NCI-H2171 treated with DMSO at 0.1 percent for 48 hours (cell line): ENCODE data around the gene ZNRF2.
"Not testable (repeated sequence)": the region's sequence is repeated elsewhere in the genome, so short reads cannot be mapped to it uniquely, and the experiment has no call there.

Experiments used
- DNase-seq: peaks from one replicate; lab custom pipeline; 2025; lab: John Stamatoyannopoulos, UW

The ZNRF2 gene

DNA sequence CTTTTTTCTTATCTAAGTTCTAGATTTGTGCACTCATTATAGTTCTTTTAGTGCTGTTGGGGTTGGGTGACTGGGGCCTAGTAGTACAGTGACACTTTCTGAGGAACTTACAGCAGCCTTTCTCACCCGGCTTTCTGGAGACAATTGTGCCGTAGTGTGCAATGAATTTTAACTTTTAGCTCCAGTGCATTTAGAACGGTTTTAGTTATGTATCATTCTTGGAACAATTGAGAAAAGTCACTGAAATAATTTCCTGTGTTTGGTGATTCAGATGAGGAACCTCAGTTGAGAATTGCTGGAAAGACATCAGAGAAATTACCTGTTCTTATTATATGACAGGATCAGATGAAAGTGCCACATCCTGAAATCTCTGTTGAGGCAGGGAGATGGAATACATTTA, 3.2 kb downstream of the ZNRF2 start:
- DNase-seq: not testable (repeated sequence)

DNA sequence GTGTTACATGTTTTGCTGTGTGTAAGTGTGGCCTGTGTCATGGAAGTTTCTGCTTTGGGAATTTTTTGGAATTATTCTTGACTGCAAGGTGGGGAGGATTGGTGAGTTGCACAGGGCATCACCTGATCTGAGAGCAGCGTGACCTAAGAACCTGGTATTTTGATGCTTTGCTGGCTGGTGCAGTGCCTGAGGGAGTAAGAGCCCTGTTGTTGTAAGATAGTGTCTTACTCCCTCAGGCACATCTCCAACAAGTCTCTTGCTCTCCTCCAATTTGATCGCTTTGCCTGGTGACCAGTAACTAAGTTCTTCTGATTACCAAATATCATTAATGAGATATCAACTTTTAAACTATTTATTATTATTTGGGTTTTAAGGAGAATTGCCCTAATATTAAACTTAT, 5.2 kb downstream of the ZNRF2 start:
- not testable (repeated sequence) for DNase-seq

- DNase-seq: not testable (repeated sequence)
These were observed 5.9 kb downstream of the ZNRF2 start for GRCh38 chr7:30290317-30290716.

DNA sequence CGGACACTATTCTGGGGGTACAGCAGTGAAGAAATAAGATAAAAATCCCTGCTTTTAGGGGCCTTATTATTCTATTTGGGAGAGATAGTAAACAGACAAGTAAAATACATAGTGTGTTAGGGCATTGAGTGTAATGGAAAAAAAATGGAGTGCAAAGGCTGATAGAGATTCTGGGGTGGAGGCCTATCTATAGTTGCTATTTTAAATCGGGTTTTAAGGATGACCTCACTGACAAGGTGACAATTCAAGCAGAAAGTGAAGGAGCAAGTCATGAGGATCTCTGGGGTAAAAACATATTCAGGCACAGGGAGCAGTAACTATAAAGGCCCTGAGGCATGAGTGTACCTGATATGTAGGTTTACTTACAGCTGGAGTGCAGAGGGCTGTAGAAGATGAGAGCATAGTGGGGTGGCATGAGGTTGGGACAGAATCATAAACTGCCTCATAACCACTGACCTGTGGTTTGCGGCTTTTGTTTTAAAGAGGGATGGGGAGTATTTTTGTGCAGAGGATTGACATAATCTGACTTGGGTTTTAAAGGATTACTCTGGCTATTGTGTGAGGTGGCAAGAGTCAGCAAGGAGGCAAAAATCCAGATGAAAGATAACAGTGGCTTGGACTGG, 8.1 kb downstream of the ZNRF2 start:
- not testable (repeated sequence) for DNase-seq

- not testable (repeated sequence) for DNase-seq
These were observed 11.9 kb downstream of the ZNRF2 start for GRCh38 chr7:30296304-30296703.

DNA sequence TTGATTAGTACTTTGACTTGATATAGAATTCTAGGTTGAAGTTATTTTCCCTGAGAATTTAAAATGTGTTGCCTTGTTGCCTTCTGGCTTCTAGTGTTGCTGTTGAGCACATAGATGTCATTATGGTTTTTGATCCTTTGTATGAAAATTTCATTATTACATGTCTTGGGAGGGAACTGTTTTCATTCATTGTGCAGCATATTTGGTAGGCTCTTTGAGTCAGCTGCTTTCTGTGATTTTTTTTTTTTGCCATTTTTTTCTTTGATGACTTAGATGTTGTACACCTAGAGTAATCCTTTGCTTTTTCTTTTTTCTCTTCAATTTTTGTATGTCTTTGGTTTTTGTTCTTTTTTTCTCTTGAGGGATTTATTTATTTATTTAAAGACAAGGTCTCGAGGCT, 13.1 kb downstream of the ZNRF2 start:
- not testable (repeated sequence) for DNase-seq

GRCh38 chr7:30298409-30298808, 14.0 kb downstream of the ZNRF2 start:
- DNase-seq: not testable (repeated sequence)

DNA sequence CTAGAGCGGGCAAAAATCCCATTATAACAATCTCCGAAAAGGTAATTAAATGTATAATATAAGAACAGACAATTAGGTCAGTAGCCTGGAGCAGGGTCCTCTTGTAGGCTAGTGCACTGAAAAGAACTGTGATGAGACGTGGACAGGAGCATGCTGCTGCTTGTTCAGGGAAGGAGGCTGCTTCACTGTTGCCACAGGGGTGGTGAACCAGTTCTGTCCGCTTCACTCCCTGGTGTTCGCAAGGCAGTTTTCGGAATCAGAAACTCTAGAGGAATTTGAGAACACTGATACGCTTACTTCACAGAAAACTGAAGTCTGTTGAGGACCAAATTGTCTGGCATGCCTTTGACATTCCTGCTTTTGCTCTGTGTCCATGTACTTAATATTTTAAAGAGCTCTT, 17.4 kb downstream of the ZNRF2 start:
- DNase-seq: no peak

GRCh38 chr7:30302656-30303311, 18.4 kb downstream of the ZNRF2 start:
- no peak for DNase-seq

- no peak for DNase-seq
These were observed 19.1 kb downstream of the ZNRF2 start for GRCh38 chr7:30303312-30304039.

DNA sequence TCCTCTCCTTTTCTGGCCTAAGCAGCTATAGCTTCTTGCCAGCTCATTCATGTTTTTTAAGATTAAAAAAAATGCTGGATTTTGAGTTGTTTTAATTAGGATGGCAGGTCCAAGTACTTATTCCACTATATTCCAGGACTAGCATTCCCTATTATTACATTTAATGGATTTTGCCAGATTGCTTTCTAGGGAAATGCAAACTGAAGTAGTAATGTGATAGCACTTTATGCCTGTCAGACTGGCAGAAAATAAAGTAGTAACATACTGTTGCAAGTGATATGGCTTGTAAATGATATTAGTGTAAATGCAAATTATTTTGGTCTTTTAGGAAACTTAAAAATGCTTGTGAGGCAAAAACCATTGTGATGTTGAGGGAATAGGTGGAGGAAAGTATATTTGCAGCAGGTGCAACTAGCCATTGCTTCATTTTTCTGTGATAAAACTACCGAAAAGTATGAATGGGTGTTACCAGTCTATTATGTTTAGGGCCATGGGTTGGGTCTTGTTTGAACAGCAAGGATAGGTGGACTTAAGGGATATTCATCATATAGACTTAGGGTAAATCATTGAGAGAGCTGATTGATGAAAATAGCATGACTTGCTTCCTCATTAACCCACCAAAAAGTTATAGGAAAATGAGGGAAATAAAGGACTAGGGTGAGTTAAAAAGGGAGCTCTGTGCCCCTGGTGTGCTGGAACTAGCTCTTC, 19.9 kb downstream of the ZNRF2 start:
- peak; percentile 84 for DNase-seq

DNA sequence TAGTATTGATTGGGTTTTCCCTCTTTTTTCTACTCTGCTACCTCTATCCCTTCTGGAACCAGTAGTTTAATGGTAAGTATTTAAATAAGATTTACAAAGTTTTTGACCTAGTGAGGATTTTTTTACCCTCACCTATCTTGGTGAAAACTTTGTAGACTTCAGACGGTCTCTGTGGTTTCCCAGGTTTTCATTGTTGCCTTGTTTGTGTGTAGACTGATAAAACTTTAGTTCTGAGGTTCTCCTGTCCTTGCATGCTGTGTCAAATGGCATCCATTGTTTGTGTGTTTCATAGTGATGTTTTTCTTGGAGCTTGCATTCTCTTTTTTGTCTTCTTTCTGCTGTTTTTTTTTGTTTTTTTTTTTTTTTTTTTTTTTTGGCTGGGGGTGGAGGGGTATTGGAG, 22.6 kb downstream of the ZNRF2 start:
- no peak for DNase-seq

DNA sequence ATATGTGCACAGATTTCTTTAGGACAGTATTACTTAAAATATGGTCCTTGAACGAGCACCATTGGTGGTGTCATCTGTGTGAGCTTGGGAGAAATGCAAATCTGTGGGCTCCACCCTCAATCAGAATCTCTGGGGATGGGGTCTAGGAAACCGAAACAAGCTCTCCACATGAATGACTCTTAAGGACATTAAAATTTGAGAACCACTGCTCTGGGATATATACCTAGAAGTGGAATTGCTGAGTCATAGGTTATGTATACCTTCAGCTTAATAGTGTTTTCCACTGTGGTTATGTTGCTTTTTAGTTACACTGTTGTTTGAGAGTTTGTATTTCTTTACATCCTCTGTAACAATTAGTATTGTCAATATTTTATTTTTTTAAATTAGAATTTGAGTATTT, 24.0 kb downstream of the ZNRF2 start:
- peak; percentile 80 for DNase-seq

DNA sequence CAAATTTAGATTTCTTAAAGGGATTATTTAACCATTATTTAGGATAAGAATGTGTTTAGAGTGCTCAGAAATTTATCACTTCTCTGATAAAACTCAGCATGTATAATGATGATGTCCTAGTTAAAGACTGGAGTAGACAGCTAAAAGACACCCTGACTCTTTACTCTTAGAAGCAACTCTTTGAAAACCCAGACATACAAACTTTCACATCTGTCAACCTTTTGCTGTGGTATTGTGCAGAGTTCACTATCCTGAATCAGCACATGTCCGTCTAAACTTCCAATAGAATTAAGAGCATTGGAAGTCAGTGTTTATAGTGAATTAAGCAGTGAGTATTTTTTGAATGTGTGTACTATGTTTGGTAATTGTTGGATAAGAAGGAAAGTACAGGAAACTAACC, 24.9 kb downstream of the ZNRF2 start:
- peak; percentile 13 for DNase-seq

- DNase-seq: no peak
These were observed 25.5 kb downstream of the ZNRF2 start for GRCh38 chr7:30309842-30310435.

- no peak for DNase-seq
These were observed 26.4 kb downstream of the ZNRF2 start for GRCh38 chr7:30310674-30311362.

DNA sequence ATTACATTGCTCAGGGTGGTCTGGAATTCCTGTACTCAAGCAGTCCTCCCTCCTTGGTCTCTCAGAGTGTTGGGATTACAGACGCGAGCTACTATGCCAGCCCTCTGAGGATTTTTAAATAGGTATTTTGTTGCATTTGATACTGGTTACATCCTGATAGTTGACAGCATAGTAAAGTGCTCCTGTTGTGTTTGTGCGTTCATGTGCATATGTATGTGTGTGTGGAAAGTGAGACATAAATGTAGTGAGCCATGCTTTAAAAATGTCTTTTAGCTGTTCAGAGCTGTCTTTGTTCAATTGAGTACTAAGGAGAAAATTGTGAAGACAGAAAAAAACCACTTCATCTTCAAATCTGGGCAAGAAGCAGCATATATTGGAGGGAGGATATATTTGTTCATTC, 27.8 kb downstream of the ZNRF2 start:
- peak; percentile 30 for DNase-seq

GRCh38 chr7:30313348-30313747, 29.0 kb downstream of the ZNRF2 start:
- no peak for DNase-seq

- no peak for DNase-seq
These were observed 29.4 kb downstream of the ZNRF2 start for GRCh38 chr7:30313793-30314192.

- no peak for DNase-seq
These were observed 31.2 kb downstream of the ZNRF2 start for GRCh38 chr7:30315589-30315988.

DNA sequence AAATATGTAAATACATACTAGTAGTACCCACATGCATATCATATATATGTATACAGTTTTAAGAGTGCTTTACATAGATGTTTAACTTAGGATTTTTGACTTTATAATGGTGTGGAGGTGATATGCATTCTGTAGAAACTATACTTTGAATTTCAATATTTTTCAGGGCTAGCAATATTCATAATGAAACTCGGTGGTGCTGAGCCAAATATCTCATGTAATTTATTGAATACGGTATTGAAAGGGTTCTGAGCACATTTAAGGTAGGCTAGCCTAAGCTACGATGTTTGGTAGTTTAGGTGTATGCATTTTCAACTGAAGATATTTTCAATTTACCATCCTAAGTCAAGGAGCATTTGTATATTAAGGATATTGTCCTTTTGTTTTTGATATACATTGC, 36.0 kb downstream of the ZNRF2 start:
- DNase-seq: no peak
